Stimulated activated naive CD8-positive, alpha-beta T cell treated with anti-CD3 and anti-CD28 coated beads, Interleukin-15, Interleukin-2, amounts not matched to agents 100 U/mL and 50 U/mL, for 24 hours (primary cell): ENCODE measurements around the gene FAM53B.
A peak's percentile ranks its signal among the peaks of the same experiment; 100 is the strongest.

Experiments
- ATAC-seq: fragments of 150-1000 bp; cut with Tn5 transposase; one replicate; pipeline ENCODE4 v1.10.0; 2021
- DNase-seq: peaks from one replicate; pipeline ENCODE4 v3.0.0; 2021

The FAM53B gene

DNA sequence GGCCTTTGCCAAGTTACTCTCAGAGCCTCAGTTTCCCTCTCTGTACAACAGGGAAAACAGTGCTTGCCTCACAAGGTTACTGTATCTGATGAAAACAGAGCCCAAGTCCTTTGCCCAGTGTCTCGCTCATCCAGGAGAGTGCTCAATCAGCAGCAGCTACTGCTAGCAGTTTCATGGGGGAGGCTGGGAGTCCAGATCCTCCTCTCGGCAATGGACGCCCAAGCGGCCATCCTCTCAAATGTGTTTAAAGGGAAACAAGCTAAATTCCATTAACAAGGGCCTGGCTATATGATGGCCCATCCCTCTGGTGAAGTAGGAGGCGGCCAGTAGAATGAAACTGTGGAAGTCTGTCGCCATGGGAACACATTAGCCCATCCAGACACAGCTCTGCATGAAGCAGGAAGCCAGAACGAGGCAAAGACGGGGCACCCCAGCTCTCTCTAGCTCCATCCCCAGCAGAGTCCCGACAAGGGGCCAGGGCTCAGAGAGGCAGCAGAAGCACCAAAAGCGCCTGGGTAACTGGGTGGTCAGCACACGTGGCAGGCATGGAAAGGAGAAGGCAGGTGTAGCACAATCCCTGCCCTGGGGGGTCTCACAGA lies 35.2 kb downstream of the FAM53B start:
- ATAC-seq (no peak), DNase-seq (no peak)

- DNase-seq (no peak), ATAC-seq (no peak)
Observed at GRCh38 chr10:124708246-124708779, 35.9 kb downstream of the FAM53B start.

DNA sequence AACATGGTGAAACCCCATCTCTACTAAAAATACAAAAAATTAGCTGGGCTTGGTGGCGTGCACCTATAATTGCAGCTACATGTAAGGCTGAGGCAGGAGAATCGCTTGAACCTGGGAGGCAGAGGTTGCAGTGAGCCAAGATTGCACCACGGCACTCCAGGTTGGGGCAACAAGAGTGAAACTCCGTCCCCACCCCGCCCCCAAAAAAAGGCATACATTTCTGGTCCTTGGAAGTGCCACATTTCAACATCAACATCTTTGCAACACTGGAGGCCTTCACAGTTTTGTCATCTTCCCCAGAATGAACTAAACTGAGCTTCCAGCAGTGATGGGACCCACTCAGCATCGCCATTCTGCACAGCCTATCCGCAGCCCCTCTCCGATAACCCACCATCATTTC lies 36.6 kb downstream of the FAM53B start:
- ATAC-seq (no peak), DNase-seq (no peak)

GRCh38 chr10:124707144-124707467 lies 37.1 kb downstream of the FAM53B start:
- DNase-seq: no peak
- ATAC-seq: no peak

DNA sequence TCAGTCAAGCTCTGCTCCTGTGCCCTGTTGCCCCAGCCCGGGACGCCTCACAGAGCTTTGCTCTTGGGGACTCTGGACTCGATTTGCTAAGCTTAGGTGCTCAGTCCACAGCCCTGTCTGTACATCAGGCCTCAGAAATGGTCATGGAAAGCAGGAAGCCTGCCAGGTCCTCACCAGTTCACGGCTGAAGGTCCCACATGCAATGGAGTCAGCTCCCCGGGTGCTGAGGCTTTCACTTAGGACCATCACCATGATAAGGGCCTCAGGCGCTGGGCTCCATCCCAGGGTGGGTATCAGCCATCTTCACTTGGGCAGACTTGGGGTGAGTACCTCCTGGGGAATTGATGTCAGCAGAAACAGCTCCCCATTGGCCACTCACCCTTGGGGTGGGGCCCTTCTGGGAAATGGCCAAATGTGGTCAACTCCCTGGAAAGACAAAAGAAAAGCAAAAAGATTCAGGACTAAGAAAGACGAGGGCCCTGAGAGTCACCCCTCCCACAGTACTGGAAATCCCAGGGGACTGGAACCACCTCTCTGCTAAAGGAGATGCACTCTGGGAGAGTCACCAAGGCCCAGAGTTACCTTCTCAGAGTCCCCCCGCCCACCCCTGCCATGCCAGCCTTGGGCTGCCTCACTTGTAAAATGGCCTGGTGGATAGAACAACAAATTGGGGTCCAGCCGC lies 37.6 kb downstream of the FAM53B start:
- ATAC-seq (no peak), DNase-seq (no peak)

GRCh38 chr10:124705817-124706461 lies 38.2 kb downstream of the FAM53B start:
- ATAC-seq: no peak

GRCh38 chr10:124705381-124705740 lies 38.8 kb downstream of the FAM53B start:
- ATAC-seq (no peak), DNase-seq (no peak)

More at GRCh38 chr10:124705817-124706461, 38.2 kb downstream of the FAM53B start:
- no peak for DNase-seq

- no peak for ATAC-seq
- no peak for DNase-seq
Observed at GRCh38 chr10:124704428-124705380, 39.5 kb downstream of the FAM53B start.

- DNase-seq (no peak), ATAC-seq (no peak)
Observed at GRCh38 chr10:124703778-124704427, 40.3 kb downstream of the FAM53B start.

GRCh38 chr10:124703372-124703771 lies 40.8 kb downstream of the FAM53B start:
- ATAC-seq (no peak), DNase-seq (no peak)

GRCh38 chr10:124701881-124702656 lies 42.1 kb downstream of the FAM53B start:
- ATAC-seq (peak; percentile 77), DNase-seq (peak; percentile 54)

- DNase-seq (no peak), ATAC-seq (no peak)
Observed at GRCh38 chr10:124701435-124701834, 42.7 kb downstream of the FAM53B start.

DNA sequence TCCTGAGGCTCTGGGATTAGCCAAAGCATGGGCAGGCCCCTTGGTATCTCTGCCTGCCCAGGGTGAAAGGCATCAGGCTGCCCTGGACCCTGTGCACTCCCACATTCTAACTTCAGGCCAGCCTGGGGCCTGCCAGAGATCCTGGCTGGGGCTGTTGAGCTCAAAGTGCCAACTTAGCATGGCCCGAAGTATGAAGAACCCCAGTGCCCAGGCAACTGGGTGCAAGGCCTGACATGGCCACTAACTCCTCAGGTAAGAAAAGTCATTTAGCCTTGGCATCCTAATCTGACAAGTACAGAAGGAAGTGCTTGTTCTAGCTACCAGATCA lies 43.2 kb downstream of the FAM53B start:
- DNase-seq (no peak), ATAC-seq (no peak)

- DNase-seq: no peak
- ATAC-seq: no peak
Observed at GRCh38 chr10:124700293-124701037, 43.7 kb downstream of the FAM53B start.

GRCh38 chr10:124699471-124700292 lies 44.5 kb downstream of the FAM53B start:
- DNase-seq (no peak), ATAC-seq (no peak)

- DNase-seq (no peak), ATAC-seq (no peak)
Observed at GRCh38 chr10:124698545-124699469, 45.4 kb downstream of the FAM53B start.

DNA sequence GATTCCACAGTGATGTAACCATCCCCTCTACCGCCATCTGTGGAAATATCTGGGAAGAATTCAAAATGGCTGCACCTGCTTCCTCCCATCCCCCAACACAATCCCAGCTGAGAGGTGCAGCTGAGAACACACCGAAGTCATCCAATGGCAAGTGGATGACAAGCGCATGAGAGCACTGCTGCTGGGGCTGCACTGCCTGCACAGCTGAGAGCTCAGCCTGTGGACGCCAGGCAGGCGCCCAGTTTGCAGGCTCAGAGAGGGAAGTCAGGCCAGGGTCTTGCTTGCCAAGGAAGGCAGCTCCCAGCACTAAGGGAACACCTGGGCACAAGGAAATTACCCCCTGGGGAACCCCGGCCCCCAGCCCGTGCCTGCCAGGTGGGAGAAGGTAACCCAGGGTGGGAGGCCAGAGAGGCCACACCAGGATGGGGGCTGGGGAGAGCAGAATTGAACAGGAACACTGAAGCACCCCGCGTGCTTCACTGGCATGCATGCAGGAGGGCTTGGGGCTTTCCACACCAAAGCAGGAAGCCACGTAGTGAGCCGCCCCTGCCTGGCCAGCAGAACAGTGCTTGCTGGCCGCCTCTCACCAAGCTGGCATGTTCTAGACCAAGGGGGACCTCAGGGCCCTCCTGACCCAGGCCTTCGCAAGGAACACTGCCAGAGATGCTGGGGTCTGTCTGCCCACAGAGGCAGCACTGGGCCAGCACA lies 46.2 kb downstream of the FAM53B start:
- DNase-seq: peak; percentile 62
- peak; percentile 24 for ATAC-seq

DNA sequence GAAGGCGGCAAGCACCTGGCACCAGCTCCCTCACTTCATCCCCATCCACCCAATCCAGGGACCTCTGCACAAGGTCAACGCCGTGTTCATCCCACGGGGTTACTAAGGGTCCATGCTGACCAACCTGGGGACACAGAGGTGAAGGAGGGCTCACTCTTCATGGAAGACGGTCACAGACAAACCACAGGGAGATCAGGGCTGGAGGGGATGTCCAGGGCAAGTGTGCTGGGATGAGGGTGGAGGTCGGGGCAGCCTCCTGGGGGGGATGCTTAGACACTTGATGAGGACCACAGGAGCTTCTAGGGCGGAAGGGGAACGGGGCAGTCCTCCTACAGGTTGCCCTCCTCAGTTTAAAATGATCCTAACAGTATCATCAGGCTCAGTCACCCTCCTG lies 46.7 kb downstream of the FAM53B start:
- DNase-seq (no peak), ATAC-seq (no peak)
